HepG2 (cell line): ENCODE measurements around the gene ZNF132.
A peak's percentile ranks its signal among the peaks of the same experiment; 100 is the strongest.

Experiments used
- EZH2 ChIP-seq: conservative IDR thresholded peaks from 2 replicates; pipeline ENCODE4 v1.6.1; 2012; ENCODE audit warnings: mild to moderate bottlenecking, low read depth, low read length, moderate library complexity
- HDAC2 ChIP-seq: sonication (generic); formaldehyde crosslinking; IDR thresholded peaks from 2 replicates; pipeline ENCODE4 v1.4.0; 2020; ENCODE audit warnings: missing genetic modification reagents
- HHEX ChIP-seq: IDR thresholded peaks from 2 replicates; pipeline ENCODE4 v1.6.1; 2016; ENCODE audit warnings: control low read depth
- PAWR ChIP-seq: sonication (generic); formaldehyde crosslinking; IDR thresholded peaks from 2 replicates; pipeline ENCODE4 v1.4.0; 2020; ENCODE audit warnings: missing genetic modification reagents, mild to moderate bottlenecking, borderline replicate concordance
- ZNF282 ChIP-seq: fragments of 450-650 bp; IDR thresholded peaks from 2 replicates; pipeline ENCODE4 v1.6.1; 2018; ENCODE audit not compliant: partially characterized antibody
- ZNF557 ChIP-seq: sonication (generic); formaldehyde crosslinking; IDR thresholded peaks from 2 replicates; pipeline ENCODE4 v1.4.0; 2020; ENCODE audit warnings: missing genetic modification reagents

DNA sequence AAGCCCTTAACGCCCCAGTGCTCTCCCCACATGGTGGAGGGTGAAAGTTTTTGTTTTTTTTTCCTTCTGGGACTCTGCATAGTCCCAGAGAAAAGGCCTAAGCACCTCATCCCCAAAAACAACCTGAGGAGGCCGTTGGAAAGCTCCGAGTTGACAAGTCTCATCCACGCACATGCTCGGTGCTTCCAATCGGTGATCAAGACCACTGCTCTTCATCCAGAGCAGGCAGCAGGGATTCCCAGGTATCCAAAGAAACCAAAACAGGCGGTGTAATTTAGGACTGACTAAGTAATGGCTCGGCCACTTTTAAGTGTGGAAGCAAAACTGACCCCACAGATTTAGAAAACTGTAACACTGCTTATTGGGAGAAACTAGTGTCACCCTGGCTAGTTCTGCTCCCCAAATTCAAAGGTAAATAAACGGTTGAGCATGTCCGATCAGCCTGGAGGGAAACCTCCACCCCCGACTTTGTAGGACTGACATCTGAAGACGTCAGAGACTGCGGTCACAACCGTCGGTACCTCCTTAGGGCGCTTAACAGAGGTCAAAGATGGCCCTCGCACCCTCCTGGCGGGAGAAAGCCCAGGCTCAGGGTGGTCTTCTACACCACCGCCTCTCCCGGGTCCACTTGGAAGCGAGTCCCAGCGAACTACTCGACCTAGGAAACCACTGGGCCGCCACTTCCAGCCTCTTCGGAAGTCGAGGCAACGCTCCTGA, 35.2 kb upstream of the ZNF132 start:
- TF ChIP-seq ZNF282: no peak
- TF ChIP-seq HDAC2: no peak
- peak; percentile 30; the same call in 1 of the 2 replicates for TF ChIP-seq ZNF557 (CRISPR knock-in tag)
- TF ChIP-seq HHEX: no peak
- no peak for TF ChIP-seq PAWR
- TF ChIP-seq EZH2: no peak
